HG02642 (cell line): ENCODE data around the gene SLC45A3.
"Not testable (repeated sequence)": the region's sequence is repeated elsewhere in the genome, so short reads cannot be mapped to it uniquely, and the experiment has no call there.

Experiments
- ATAC-seq: cut with Tn5 transposase; IDR thresholded peaks from one replicate; pipeline ENCODE4 v1.9.1; 2021; ENCODE audit warnings: mild to moderate bottlenecking; ENCODE audit not compliant: unreplicated experiment, poor library complexity

SLC45A3 gene

GRCh38 chr1:205680073-205680851 is at the start of gene SLC45A3:
Gene SLC45A3 (minus strand): TSS chr1:205680509. CDS start chr1:205664656, 15,853 bp downstream.
- ATAC-seq, result peak; percentile 72

GRCh38 chr1:205726619-205727125 is 46.4 kb upstream of the SLC45A3 start:
- no peak for ATAC-seq

- ATAC-seq, result no peak
Measured at GRCh38 chr1:205725514-205725913, 45.2 kb upstream of the SLC45A3 start.

- ATAC-seq, result not testable (repeated sequence)
Measured at GRCh38 chr1:205720740-205721139, 40.4 kb upstream of the SLC45A3 start.

GRCh38 chr1:205719762-205720161 is 39.5 kb upstream of the SLC45A3 start:
- ATAC-seq, result no peak

GRCh38 chr1:205719015-205719414 is 38.7 kb upstream of the SLC45A3 start:
- no peak for ATAC-seq

GRCh38 chr1:205716371-205717132 is 36.2 kb upstream of the SLC45A3 start:
- ATAC-seq, result no peak

- no peak for ATAC-seq
Measured at GRCh38 chr1:205715628-205716027, 35.3 kb upstream of the SLC45A3 start.

- ATAC-seq, result no peak
Measured at GRCh38 chr1:205714906-205715246, 34.6 kb upstream of the SLC45A3 start.

GRCh38 chr1:205714190-205714905 is 34.0 kb upstream of the SLC45A3 start:
- ATAC-seq, result no peak

GRCh38 chr1:205711105-205712048 is 31.1 kb upstream of the SLC45A3 start:
- ATAC-seq, result no peak

- ATAC-seq, result no peak
Measured at GRCh38 chr1:205710201-205711062, 30.1 kb upstream of the SLC45A3 start.

- ATAC-seq, result no peak
Measured at GRCh38 chr1:205709640-205710039, 29.3 kb upstream of the SLC45A3 start.

- ATAC-seq, result no peak
Measured at GRCh38 chr1:205709059-205709398, 28.7 kb upstream of the SLC45A3 start.

- ATAC-seq, result no peak
Measured at GRCh38 chr1:205706601-205707502, 26.5 kb upstream of the SLC45A3 start.

GRCh38 chr1:205704903-205705302 is 24.6 kb upstream of the SLC45A3 start:
- ATAC-seq, result no peak

- no peak for ATAC-seq
Measured at GRCh38 chr1:205703072-205703471, 22.8 kb upstream of the SLC45A3 start.

GRCh38 chr1:205701891-205702290 is 21.6 kb upstream of the SLC45A3 start:
- no peak for ATAC-seq
